ENCODE data around the gene TECTB.

- TF ChIP-seq CTCF (IDR thresholded peaks at IDR 0.05) (no peak), POLR2AphosphoS5 (IDR thresholded peaks at IDR 0.05) (no peak), POLR2A (IDR thresholded peaks at IDR 0.05) (no peak)
Measured at GRCh38 chr10:112327678-112328077, 44.5 kb downstream of the TECTB start.
